ENCODE results near the gene TMX4.
"Not testable (repeated sequence)": the region's sequence is repeated elsewhere in the genome, so short reads cannot be mapped to it uniquely, and the experiment has no call there.

The TMX4 gene, protein sequence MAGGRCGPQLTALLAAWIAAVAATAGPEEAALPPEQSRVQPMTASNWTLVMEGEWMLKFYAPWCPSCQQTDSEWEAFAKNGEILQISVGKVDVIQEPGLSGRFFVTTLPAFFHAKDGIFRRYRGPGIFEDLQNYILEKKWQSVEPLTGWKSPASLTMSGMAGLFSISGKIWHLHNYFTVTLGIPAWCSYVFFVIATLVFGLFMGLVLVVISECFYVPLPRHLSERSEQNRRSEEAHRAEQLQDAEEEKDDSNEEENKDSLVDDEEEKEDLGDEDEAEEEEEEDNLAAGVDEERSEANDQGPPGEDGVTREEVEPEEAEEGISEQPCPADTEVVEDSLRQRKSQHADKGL

GRCh38 chr20:8019246-8019997 is at the start of gene TMX4:
TMX4 (minus strand) TSS chr20:8019761; CDS start chr20:8019613, 148 bp downstream.
- in situ Hi-C loops (cut with MboI; ENCODE audit: low sequenced_read_pairs), result no loop called here

- in situ Hi-C loops (cut with MboI; ENCODE audit: low sequenced_read_pairs), result no loop called here
Measured at GRCh38 chr20:8067082-8067481, 47.5 kb upstream of the TMX4 start.

GRCh38 chr20:8066662-8067061 is 47.1 kb upstream of the TMX4 start:
- in situ Hi-C loops (cut with MboI; ENCODE audit: low sequenced_read_pairs), result no loop called here

DNA sequence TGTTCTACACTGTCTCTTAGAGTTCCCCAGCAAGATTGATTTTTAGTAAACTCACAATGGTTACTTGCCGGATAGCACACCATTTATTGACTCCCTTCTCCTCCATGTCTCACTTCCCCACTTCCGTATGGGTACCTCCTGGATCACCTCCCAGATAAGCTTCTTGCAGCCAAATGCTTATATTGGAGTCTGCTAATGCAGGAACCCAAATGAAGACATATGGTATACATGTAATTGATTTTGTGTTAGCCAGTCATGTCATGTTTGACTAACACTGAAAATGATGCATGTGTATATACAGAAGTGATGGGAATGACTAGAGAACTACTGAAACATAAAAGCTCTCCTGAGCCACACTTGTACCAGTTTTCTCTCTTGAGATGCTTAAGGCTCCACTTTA is 46.1 kb upstream of the TMX4 start:
- in situ Hi-C loops (cut with MboI; ENCODE audit: low sequenced_read_pairs), result no loop called here

GRCh38 chr20:8062756-8063155 is 43.2 kb upstream of the TMX4 start:
- in situ Hi-C loops (cut with MboI; ENCODE audit: low sequenced_read_pairs), result no loop called here

DNA sequence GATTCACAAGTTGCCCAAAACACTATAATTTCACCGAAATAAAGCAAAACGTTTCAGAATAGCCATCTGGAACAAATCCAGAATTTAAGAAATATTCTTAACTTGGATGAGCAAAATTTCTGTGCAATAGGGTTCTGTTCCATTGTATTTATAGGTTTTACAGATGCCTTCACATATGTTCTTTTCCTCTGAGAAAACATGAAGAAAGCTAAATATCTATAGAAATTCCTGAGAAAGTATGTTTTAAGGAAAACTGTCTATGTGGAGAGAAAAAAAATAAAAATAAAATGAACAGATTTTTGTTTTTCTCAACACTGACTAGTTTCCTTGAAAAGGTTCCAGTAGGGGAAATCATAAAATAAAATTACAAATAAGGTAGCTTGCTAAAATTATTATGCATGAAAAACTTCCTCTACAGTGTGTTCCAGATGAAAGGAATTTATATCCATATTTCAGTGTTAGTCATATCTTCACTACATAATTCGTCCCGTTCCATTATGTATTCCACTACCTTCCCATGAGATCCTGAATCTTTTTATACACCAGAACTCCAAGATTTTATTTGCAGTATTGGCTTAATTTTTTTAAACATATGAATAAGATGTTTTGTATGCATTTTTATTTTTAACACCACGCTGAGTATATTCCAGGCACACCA is 42.4 kb upstream of the TMX4 start:
- in situ Hi-C loops (cut with MboI; ENCODE audit: low sequenced_read_pairs), result no loop called here

- in situ Hi-C loops (cut with MboI; ENCODE audit: low sequenced_read_pairs), result no loop called here
Measured at GRCh38 chr20:8060977-8061376, 41.4 kb upstream of the TMX4 start.

GRCh38 chr20:8057871-8058270 is 38.3 kb upstream of the TMX4 start:
- in situ Hi-C loops (cut with MboI; ENCODE audit: low sequenced_read_pairs), result no loop called here

DNA sequence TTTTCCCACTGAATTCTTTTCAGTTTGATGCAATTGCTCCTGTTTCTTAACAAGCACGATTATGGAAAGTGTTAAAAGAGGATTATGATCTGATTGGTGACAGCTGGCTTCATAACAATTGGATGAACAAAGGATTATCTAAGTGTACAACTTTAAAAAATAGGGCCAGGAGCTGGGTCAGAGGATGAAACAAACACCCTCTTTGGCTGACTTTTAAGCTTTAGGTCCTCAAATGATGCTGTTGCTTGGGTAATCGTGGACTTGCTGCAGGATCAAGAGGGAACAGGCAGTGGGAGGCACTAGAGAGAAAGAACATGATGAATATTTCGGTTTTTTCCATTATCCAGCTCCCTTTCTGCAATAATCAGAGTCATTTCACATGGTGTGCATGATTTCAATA is 35.5 kb upstream of the TMX4 start:
- in situ Hi-C loops (cut with MboI; ENCODE audit: low sequenced_read_pairs), result no loop called here

DNA sequence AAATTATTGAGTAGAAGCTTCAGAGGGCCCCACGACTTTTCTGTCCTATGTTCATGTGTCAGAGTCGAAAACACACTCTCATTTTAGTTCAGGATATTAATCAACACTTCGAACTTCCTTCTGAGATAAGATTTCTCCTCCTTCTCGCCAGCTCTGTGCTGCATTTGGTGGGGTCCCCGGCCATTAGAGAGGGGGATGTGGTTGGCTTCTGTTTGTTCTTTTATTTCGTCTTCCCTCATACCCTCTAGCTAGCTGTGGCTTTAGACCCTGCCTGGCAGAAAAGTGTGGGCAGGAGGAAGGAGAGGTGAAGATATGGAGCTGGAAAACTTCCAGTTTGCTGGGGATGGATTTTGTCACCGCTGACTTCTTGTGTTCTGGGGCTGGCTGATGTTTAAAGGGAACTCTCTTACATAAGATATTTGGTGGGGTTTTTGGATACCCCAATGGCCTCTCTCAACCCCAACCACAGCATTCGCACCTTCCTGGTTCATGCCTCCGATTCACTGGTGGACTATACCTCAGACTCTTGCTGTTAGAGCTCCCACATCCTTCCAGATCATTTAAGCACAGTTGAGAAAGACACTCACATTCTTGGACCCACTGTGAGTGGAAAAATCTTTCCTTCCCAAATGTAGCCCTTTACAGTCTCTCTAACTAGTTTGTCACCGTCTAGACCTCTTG is 30.7 kb upstream of the TMX4 start:
- in situ Hi-C loops (cut with MboI; ENCODE audit: low sequenced_read_pairs), result no loop called here

DNA sequence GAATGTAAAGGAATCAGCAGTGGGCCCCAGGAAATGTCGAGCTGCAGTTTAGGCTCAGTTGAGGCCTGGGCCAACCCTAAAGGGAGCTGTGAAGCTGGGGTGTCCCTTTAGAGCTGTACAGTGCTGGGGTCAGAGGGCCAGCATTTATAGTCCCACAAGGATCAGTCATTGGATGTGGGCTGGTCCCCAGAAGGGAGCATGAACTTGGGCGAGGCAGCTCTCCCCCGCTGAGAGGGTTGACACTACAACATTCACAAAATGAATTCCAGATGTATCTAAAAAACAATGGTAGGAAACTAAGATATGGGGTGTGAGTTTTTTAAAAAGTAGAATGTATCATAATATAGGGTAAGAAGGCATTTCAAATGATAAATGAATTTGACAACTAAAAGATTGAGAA is 29.7 kb upstream of the TMX4 start:
- in situ Hi-C loops (cut with MboI; ENCODE audit: low sequenced_read_pairs), result no loop called here

DNA sequence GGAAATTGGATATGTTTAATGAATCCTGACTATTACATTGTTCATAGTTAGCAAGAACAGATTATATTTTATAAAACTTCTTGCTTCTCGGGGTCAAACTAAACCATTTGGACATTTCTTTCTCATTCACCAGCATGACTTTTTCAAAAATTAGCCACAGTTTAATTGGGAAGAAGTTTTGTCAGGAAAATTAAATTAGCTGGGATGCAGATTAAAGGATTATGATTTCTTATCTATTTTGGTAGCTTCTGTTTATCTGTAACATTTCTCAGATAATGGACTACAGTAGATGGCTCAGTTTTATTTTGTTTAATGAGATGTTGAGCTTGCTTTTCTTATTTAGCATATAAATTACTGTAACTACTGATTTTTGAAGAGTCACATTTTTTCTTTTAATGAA is 26.4 kb upstream of the TMX4 start:
- in situ Hi-C loops (cut with MboI; ENCODE audit: low sequenced_read_pairs), result no loop called here

DNA sequence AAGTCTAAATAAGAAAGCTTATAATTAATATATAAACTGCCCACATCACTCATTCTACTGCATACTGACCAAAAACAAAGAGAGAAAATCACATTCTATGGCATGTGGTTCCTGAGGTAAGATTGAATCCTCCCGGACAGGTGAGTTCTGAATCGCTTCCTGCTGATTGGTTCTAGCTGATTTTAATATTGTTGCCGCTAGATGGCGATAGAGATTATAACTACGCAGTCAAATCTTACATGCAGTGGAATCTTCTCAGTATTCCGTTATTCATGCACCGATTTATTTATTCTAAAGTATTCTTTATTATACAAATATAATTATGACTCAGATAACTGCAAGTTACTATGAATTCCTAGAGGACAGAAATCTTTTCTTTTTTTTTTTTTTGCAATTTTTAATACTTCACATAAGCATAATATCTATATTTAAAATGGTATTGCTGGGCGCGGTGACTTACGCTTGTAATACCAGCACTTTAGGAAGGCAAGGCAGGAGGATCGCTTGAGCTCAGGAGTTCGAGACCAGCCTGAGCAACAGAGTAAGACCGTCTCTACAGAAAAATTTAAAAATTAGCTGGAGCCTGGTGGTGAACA is 24.2 kb upstream of the TMX4 start:
- in situ Hi-C loops (cut with MboI; ENCODE audit: low sequenced_read_pairs), result no loop called here

DNA sequence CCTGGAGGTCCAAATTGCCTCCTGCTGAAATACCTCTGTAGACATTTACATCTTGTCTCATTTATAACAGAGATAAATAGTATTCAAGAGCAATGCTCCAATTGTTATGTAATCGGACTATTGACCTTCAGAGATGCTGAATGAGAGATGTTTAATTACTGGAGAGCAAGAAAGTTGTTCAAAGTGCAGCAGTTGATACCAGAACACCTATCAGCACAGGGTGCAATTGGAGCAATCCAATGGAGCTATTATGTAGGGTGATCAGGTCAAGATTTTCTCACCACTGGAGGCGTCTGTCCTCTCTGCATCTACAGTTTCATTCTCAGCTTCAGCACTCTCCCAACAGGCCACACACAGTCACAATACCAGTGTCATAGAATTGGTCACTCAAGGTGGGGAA is 19.5 kb upstream of the TMX4 start:
- in situ Hi-C loops (cut with MboI; ENCODE audit: low sequenced_read_pairs), result no loop called here

- in situ Hi-C loops (cut with MboI; ENCODE audit: low sequenced_read_pairs), result no loop called here
Measured at GRCh38 chr20:8036771-8037170, 17.2 kb upstream of the TMX4 start.

GRCh38 chr20:8033151-8033841 is 13.7 kb upstream of the TMX4 start:
- in situ Hi-C loops (cut with MboI; ENCODE audit: low sequenced_read_pairs), result no loop called here

GRCh38 chr20:8032499-8032898 is 12.9 kb upstream of the TMX4 start:
- in situ Hi-C loops (cut with MboI; ENCODE audit: low sequenced_read_pairs), result no loop called here

DNA sequence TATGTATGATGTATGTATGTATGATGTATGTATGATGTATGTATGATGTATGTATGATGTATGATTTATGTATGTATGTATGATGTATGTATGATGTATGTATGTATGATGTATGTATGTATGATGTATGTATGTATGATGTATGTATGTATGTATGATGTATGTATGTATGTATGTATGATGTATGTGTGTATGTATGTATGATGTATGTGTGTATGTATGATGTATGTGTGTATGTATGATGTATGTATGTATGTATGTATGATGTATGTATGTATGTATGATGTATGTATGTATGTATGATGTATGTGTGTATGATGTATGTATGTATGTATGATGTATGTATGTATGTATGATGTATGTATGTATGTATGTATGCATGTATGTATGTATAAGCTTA is 12.0 kb upstream of the TMX4 start:
- in situ Hi-C loops (cut with MboI; ENCODE audit: low sequenced_read_pairs), result not testable (repeated sequence)

DNA sequence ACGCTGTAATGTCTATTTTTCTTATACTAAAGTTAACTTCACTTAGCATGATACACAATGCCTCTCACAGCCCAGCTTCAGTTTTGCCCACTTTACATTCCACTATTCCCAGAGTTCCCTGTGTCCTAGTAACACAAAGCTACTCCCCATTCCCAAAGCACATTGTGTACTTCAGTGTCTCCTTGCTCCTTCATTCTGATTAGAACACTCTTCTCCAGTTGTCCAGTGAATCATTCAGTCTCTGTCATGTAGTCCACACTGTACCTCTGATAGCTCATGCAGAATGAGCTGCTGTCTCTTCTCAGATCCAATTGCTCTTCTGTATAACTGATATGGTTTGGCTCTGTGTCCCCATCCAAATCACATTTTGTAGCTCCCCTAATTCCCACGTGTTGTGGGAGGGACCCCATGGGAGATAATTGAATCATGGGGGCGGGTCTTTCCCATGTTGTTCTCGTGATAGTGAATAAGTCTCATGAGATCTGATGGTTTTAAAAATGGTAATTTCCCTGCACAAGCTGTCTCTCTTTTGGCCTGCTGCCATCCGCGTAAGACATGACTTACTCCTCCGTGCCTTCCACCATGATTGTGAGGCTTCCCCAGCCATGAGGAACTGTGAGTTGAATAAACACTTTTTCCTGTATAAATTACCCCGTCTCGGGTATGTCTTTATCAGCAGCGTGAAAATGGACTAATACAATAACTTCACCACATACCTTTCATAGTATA is 2.1 kb upstream of the TMX4 start:
- in situ Hi-C loops (cut with MboI; ENCODE audit: low sequenced_read_pairs), result no loop called here

All from HL-60/S4 treated with phorbol 12-myristate 13-acetate at 8.2 ng/mL for 4 days and 3 days (cell line).